Testis (tissue), 2 donors: ENCODE measurements around the gene GPATCH8.

Experiments
- CTCF ChIP-seq, 3 experiments: fragments of 450-650 bp in 2 of 3; fragments of 200-600 bp in 1 of 3; sonication (generic) in 1 of 3; IDR thresholded peaks; one replicate each; pipeline ENCODE4 v1.5.1; 2016 to 2019; ENCODE audit warnings: antibody characterized with exemption in 3 of 3, mild to moderate bottlenecking in 2 of 3, moderate library complexity in 1 of 3
- POLR2A ChIP-seq: fragments of 450-650 bp; IDR thresholded peaks from one replicate; pipeline ENCODE4 v1.6.1; 2017; ENCODE audit warnings: antibody characterized with exemption, mild to moderate bottlenecking, moderate library complexity

DNA sequence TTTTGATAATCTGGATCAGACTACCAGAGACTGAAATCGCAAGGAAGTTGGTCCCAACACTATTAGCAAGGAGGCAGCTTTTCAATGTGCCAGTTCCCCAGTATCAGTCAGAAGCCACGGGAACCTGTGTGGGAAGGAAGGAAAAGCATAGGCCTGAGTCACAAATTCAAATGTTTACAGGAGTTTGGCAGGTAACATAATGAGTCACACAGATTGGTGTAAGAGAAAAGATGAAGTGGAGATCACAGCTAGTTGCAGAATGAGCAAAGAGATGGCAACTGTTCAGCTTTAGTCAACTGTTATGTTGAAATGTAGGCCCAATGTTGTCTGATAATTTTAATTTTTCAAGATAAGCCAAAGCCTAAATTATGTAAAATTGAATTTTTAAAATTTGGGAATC lies 85.7 kb downstream of the GPATCH8 start:
- TF ChIP-seq CTCF (IDR thresholded peaks at IDR 0.05) (no peak), POLR2A (no peak)
